ENCODE results near the gene CDK5RAP2.

- TF ChIP-seq CTCF (conservative IDR thresholded peaks at IDR 0.05 in 1 of 2, IDR thresholded peaks at IDR 0.05 in 1 of 2; ENCODE audit: low read depth in 1 of 2, low read length in 2 of 2) (no peak), EZH2 (IDR thresholded peaks at IDR 0.05; ENCODE audit: low read length, missing control alignments) (no peak)
Observed at GRCh38 chr9:120568816-120569215, 11.2 kb downstream of the CDK5RAP2 start.

Measured in fibroblast of lung (primary cell).